HepG2 (cell line): ENCODE measurements around the gene LYRM2.

ENCODE experiments used
- ATF1 ChIP-seq: IDR thresholded peaks from 2 replicates; pipeline ENCODE4 v1.6.1; 2016; ENCODE audit warnings: mild to moderate bottlenecking, control low read depth
- ATF2 ChIP-seq: sonication (generic); formaldehyde crosslinking; IDR thresholded peaks from 2 replicates; pipeline ENCODE4 v1.4.0; 2020; ENCODE audit warnings: missing genetic modification reagents
- CTCF ChIP-seq: sonication (generic); formaldehyde crosslinking; IDR thresholded peaks from 2 replicates; pipeline ENCODE4 v1.5.0; 2020; ENCODE audit warnings: mild to moderate bottlenecking, missing genetic modification reagents, moderate library complexity
- ESRRA ChIP-seq: sonication (generic); formaldehyde crosslinking; IDR thresholded peaks from 2 replicates; pipeline ENCODE4 v1.5.1; 2020; ENCODE audit warnings: mild to moderate bottlenecking, low read depth, missing genetic modification reagents
- FIP1L1 ChIP-seq: fragments of 200-400 bp; formaldehyde crosslinking; IDR thresholded peaks from 2 replicates; pipeline ENCODE4 v1.6.1; 2018; ENCODE audit warnings: low read depth, mild to moderate bottlenecking, low read length, moderate library complexity, borderline replicate concordance; ENCODE audit not compliant: insufficient read depth
- GTF2F1 ChIP-seq: fragments of 150-350 bp; IDR thresholded peaks from 2 replicates; pipeline ENCODE4 v1.6.1; 2014; ENCODE audit warnings: low read length
- KDM1A ChIP-seq: IDR thresholded peaks from 2 replicates; pipeline ENCODE4 v1.6.1; 2016; ENCODE audit warnings: missing compliant biosample characterization
- RFXAP ChIP-seq: sonication (generic); formaldehyde crosslinking; IDR thresholded peaks from 2 replicates; pipeline ENCODE4 v1.4.0; 2020; ENCODE audit warnings: missing genetic modification reagents, borderline replicate concordance
- SATB2 ChIP-seq: sonication (generic); formaldehyde crosslinking; IDR thresholded peaks from 2 replicates; pipeline ENCODE4 v1.5.0; 2020; ENCODE audit warnings: missing genetic modification reagents
- ZKSCAN8 ChIP-seq: IDR thresholded peaks from 2 replicates; pipeline ENCODE4 v1.6.1; 2016; ENCODE audit warnings: borderline replicate concordance, missing genetic modification reagents, missing compliant biosample characterization
- ZNF576 ChIP-seq: sonication (generic); formaldehyde crosslinking; IDR thresholded peaks from 2 replicates; pipeline ENCODE4 v1.4.0; 2020; ENCODE audit warnings: mild to moderate bottlenecking, missing genetic modification reagents
- ZNF629 ChIP-seq: sonication (generic); formaldehyde crosslinking; conservative IDR thresholded peaks from 2 replicates; pipeline ENCODE4 v1.5.0; 2020; ENCODE audit warnings: missing genetic modification reagents
- TF ChIP-seq, protein P1 (sequence below): conservative IDR thresholded peaks from 2 replicates; pipeline ENCODE4 v1.6.1; 2018; ENCODE audit warnings: missing genetic modification reagents
- TF ChIP-seq, protein P2 (sequence below): IDR thresholded peaks from 2 replicates; pipeline ENCODE4 v1.6.1; 2012; ENCODE audit warnings: inconsistent platforms

GRCh38 chr6:89644864-89645263 lies 6.3 kb upstream of the LYRM2 start:
- TF ChIP-seq KDM1A (CRISPR knock-in tag) (no peak), ZNF629 (no peak), ATF2 (CRISPR knock-in tag) (no peak), CTCF (CRISPR knock-in tag) (no peak), ATF1 (CRISPR knock-in tag) (no peak), RFXAP (no peak), FIP1L1 (no peak), ZKSCAN8 (CRISPR knock-in tag) (no peak), ZNF576 (CRISPR knock-in tag) (no peak), ESRRA (no peak), GTF2F1 (no peak), SATB2 (CRISPR knock-in tag) (no peak)
- TF ChIP-seq, protein P1, sequence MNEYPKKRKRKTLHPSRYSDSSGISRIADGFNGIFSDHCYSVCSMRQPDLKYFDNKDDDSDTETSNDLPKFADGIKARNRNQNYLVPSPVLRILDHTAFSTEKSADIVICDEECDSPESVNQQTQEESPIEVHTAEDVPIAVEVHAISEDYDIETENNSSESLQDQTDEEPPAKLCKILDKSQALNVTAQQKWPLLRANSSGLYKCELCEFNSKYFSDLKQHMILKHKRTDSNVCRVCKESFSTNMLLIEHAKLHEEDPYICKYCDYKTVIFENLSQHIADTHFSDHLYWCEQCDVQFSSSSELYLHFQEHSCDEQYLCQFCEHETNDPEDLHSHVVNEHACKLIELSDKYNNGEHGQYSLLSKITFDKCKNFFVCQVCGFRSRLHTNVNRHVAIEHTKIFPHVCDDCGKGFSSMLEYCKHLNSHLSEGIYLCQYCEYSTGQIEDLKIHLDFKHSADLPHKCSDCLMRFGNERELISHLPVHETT (CRISPR knock-in tag) = no peak
- TF ChIP-seq, protein P2, sequence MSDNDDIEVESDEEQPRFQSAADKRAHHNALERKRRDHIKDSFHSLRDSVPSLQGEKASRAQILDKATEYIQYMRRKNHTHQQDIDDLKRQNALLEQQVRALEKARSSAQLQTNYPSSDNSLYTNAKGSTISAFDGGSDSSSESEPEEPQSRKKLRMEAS = no peak
